Transverse colon (tissue), 4 donors: Measurements from ENCODE around the gene ME3.

Experiments used
- EP300 ChIP-seq: sonication (generic); formaldehyde crosslinking; IDR thresholded peaks from one replicate; pipeline ENCODE4 v1.6.1; 2017; ENCODE audit warnings: antibody characterized with exemption, low read depth
- POLR2A ChIP-seq: fragments of 450-650 bp; IDR thresholded peaks from one replicate; pipeline ENCODE4 v1.6.1; 2016; ENCODE audit warnings: antibody characterized with exemption, mild to moderate bottlenecking, moderate library complexity
- POLR2AphosphoS5 ChIP-seq, 3 donors: sonication (generic); formaldehyde crosslinking; IDR thresholded peaks; one replicate each; pipeline ENCODE4 v1.6.1; 2016; ENCODE audit warnings: antibody characterized with exemption in 3 of 3
- TF ChIP-seq, protein P1 (sequence below), 5 experiments: fragments of 200-600 bp in 3 of 5; fragments of 450-650 bp in 2 of 5; sonication (generic) in 3 of 5; IDR thresholded peaks; 1 replicate in 2 of 5; 2 replicates in 3 of 5; pipeline ENCODE4 v1.5.1; 2016 to 2017; ENCODE audit warnings: antibody characterized with exemption in 5 of 5, inconsistent platforms in 3 of 5, mild to moderate bottlenecking in 2 of 5, moderate library complexity in 1 of 5

DNA sequence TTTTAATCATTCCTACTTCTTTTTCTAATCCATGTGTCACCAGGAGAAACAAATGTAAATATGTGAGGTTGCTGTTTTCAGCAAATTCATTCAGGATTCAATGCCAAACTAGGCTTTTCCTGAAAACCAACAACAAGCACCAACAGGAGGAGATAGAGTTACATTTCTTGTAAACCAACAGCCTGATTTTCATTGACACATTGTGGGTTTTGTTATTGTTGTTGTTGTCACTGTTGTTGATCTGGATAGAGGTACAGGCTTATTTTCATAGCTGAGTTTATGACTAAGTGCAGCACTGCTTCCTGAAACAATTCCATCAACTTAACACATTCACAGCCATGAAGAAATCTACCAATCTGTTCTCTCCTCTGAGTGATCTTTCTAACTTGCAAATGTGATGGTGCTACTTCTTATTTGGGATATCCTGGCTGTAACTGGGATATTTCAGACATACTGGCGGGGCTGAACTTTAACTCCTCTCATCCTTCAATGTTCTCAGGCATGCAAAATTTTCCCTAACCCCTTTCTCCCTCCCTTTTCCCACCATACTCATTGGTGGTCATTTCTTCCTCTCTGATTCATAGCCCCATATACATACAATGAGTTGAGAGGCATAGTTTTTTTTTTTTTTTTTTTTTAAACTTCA is 65.5 kb downstream of the ME3 start:
- TF ChIP-seq, protein P1, sequence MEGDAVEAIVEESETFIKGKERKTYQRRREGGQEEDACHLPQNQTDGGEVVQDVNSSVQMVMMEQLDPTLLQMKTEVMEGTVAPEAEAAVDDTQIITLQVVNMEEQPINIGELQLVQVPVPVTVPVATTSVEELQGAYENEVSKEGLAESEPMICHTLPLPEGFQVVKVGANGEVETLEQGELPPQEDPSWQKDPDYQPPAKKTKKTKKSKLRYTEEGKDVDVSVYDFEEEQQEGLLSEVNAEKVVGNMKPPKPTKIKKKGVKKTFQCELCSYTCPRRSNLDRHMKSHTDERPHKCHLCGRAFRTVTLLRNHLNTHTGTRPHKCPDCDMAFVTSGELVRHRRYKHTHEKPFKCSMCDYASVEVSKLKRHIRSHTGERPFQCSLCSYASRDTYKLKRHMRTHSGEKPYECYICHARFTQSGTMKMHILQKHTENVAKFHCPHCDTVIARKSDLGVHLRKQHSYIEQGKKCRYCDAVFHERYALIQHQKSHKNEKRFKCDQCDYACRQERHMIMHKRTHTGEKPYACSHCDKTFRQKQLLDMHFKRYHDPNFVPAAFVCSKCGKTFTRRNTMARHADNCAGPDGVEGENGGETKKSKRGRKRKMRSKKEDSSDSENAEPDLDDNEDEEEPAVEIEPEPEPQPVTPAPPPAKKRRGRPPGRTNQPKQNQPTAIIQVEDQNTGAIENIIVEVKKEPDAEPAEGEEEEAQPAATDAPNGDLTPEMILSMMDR (IDR thresholded peaks at IDR 0.05) = no peak
- TF ChIP-seq POLR2AphosphoS5 (IDR thresholded peaks at IDR 0.05) (no peak), POLR2A (no peak), EP300 (no peak)
